GM12872 (cell line): ENCODE measurements around the gene UMAD1.

Source experiments
- CTCF ChIP-seq: IDR thresholded peaks from 3 replicates; pipeline ENCODE4 v1.5.1; 2011; ENCODE audit warnings: low read depth, mild to moderate bottlenecking, low read length, moderate library complexity; ENCODE audit not compliant: insufficient read depth

UMAD1 gene

GRCh38 chr7:7668706-7669105 lies 28.2 kb downstream of the UMAD1 start:
- TF ChIP-seq CTCF: no peak

- no peak for TF ChIP-seq CTCF
Measured at GRCh38 chr7:7670490-7670889, 29.9 kb downstream of the UMAD1 start.

DNA sequence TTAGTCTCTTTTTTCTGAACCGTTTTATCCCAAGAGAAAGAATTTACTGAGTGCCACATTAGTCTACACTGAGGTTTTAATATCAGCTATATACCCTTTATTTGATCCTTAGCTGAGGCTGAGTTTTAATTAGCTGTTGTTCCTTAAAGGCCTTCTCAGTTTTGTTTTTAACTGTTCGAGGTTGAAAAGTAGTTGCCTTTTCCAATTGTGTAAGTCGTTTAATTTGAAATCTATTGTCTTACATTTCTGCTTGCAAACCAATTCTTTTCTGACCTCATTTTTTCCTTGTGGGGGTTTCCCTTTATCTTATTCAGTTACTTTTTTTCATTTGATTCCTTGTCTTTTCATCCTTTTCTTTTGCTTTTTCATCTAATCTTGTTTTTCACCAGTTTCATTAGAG lies 30.8 kb downstream of the UMAD1 start:
- no peak for TF ChIP-seq CTCF

DNA sequence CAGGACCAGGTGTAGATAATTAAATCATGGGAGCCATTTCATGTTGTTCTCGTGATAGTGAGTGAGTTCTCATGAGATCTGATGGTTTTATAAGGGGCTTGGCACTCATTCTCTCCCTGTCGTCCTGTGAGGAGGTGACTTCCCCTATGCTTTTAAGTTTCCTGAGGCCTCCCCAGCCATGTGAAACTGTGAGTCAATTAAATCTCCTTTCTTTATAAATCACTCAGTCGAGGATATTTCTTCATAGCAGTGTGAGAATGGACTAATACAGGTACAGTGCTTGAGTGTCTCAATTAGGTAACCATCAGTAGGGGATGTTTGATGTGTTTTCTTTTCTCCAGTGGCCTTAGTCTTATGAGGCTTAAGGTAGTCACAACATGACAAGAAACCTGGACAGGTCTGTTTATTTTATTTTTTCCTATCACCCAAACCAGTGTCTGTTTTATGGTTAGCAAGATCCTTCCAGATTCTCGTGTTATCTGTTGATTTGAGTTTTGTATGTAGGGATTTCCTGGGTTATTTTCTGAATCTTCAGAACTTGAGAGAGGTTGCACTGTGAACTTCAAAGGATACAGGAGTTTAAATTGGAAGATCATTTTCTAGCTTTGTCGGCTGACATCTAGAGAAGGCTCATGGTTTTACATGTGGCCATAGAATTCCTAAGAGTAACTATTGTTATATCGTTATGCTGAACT lies 32.1 kb downstream of the UMAD1 start:
- TF ChIP-seq CTCF: no peak

- TF ChIP-seq CTCF: no peak
Measured at GRCh38 chr7:7673240-7673550, 32.6 kb downstream of the UMAD1 start.

GRCh38 chr7:7675686-7676085 lies 35.1 kb downstream of the UMAD1 start:
- TF ChIP-seq CTCF: no peak

- TF ChIP-seq CTCF: peak; percentile 46; the same call in 1 of the 3 replicates
Measured at GRCh38 chr7:7681191-7681935, 40.8 kb downstream of the UMAD1 start.
